K562 (cell line): Measurements from ENCODE around the gene PREX1. TPM values are rescaled to one million over a fixed set of nuclear protein-coding genes. Genes with fewer than 3 reads are reported as not detected.

Experiments used
- ATAC-seq: fragments of 200-7000 bp; cut with Tn5 transposase; 3 replicates; pipeline ENCODE4 v1.9.1; 2020; ENCODE audit warnings: moderate library complexity
- BruUV-seq: library from RNA; stranded (reverse); fragments of 400-500 nt; replicated peaks from 2 replicates; lab custom pipeline; 2021; lab: Mats Ljungman, UMichigan
- CTCF ChIA-PET: fragments of 300-600 bp; formaldehyde crosslinking; extraction: SDS; loops from one replicate; lab custom pipeline; 2021; ENCODE audit warnings: low intra/inter-chr PET ratio; lab: Yijun Ruan, JAX
- POLR2A ChIA-PET: fragments of 300-600, 350-650 bp; sonication (Branson Sonifier 250); formaldehyde crosslinking; extraction: SDS; loops from one replicate; lab custom pipeline; 2021; ENCODE audit warnings: antibody characterized with exemption, inconsistent platforms; lab: Yijun Ruan, JAX
- DNase-seq, 4 experiments: peaks; one replicate each; pipeline versions ENCODE4 v3.0.0 to v3.0.0-alpha.2; 2011 to 2018; ENCODE audit warnings: low spot score in 3 of 4, mixed read lengths in 3 of 4; ENCODE audit errors: extremely low read depth in 1 of 4
- FAIRE-seq: peaks from 2 replicates; lab custom pipeline; 2011; peaks lifted over from hg19 to GRCh38; lab: Jason Lieb, UNC
- H2AFZ ChIP-seq: 2 replicates; pipeline ENCODE4 v1.6.0; 2011; ENCODE audit warnings: low read depth, low read length, control low read depth, inconsistent platforms
- H3K27ac ChIP-seq: fragments of 200-600 bp; 3 replicates; pipeline ENCODE4 v1.8.0; 2011; ENCODE audit warnings: low read depth, mild to moderate bottlenecking, control low read depth, inconsistent platforms, low read length, moderate library complexity, mixed read lengths; ENCODE audit errors: extremely low read depth
- H3K27me3 ChIP-seq, 2 experiments: fragments of 300-600 bp in 1 of 2; 2 replicates in 1 of 2; 3 replicates in 1 of 2; pipeline versions ENCODE4 v1.6.0 to v1.8.0; 2011; ENCODE audit warnings: inconsistent platforms in 2 of 2, low read length in 2 of 2, mild to moderate bottlenecking in 1 of 2, mixed read lengths in 1 of 2, moderate library complexity in 1 of 2; ENCODE audit not compliant: control insufficient read depth in 2 of 2, insufficient read depth in 2 of 2
- H3K36me3 ChIP-seq: fragments of 300-600 bp; 3 replicates; pipeline ENCODE4 v1.8.0; 2011; ENCODE audit warnings: mild to moderate bottlenecking, low read length, inconsistent platforms; ENCODE audit not compliant: control insufficient read depth, insufficient read depth
- H3K4me1 ChIP-seq, 2 experiments: fragments of 200-600 bp in 1 of 2; replicated peaks in 1 of 2; 2 replicates in 1 of 2; 3 replicates in 1 of 2; pipeline versions ENCODE4 v1.5.1 to v1.8.0; 2011; ENCODE audit warnings: inconsistent platforms in 2 of 2, low read length in 2 of 2, mild to moderate bottlenecking in 1 of 2, mixed read lengths in 1 of 2, moderate library complexity in 1 of 2; ENCODE audit not compliant: control insufficient read depth in 2 of 2, insufficient read depth in 2 of 2
- H3K4me2 ChIP-seq: 2 replicates; pipeline ENCODE4 v1.6.1; 2011; ENCODE audit warnings: low read length, control low read depth, inconsistent platforms, mixed read lengths; ENCODE audit not compliant: insufficient read depth
- H3K4me3 ChIP-seq: fragments of 200-600 bp; sonication (generic), shearing (Covaris generic); 2 replicates; pipeline ENCODE4 v1.5.1; 2016; ENCODE audit warnings: control low read depth, inconsistent platforms
- H3K79me2 ChIP-seq: fragments of 200-600 bp; 3 replicates; pipeline ENCODE4 v1.8.0; 2011; ENCODE audit warnings: low read length, inconsistent platforms; ENCODE audit not compliant: control insufficient read depth, insufficient read depth
- H3K9ac ChIP-seq, 2 experiments: 2 replicates each; pipeline versions ENCODE4 v1.6.0 to v1.6.1; 2011; ENCODE audit warnings: low read depth in 2 of 2, low read length in 2 of 2, control low read depth in 1 of 2, inconsistent platforms in 1 of 2, mild to moderate bottlenecking in 1 of 2, mixed read lengths in 1 of 2; ENCODE audit not compliant: insufficient read depth in 1 of 2
- H3K9me1 ChIP-seq: one replicate; pipeline ENCODE4 v1.6.0; 2011; ENCODE audit warnings: inconsistent platforms, mild to moderate bottlenecking, low read length, moderate library complexity; ENCODE audit not compliant: control insufficient read depth, insufficient read depth
- H3K9me3 ChIP-seq: replicated peaks from 2 replicates; pipeline ENCODE4 v1.5.1; 2011; ENCODE audit warnings: low read depth, low read length, inconsistent platforms; ENCODE audit not compliant: control insufficient read depth, insufficient read depth
- H4K20me1 ChIP-seq: replicated peaks from 2 replicates; pipeline ENCODE4 v1.6.1; 2011; ENCODE audit warnings: low read length, inconsistent platforms, mixed read lengths; ENCODE audit not compliant: control insufficient read depth, insufficient read depth
- EWSR1 ChIP-seq: fragments of 450-650 bp; IDR thresholded peaks from 2 replicates; pipeline ENCODE4 v1.6.1; 2018; ENCODE audit warnings: borderline replicate concordance, mild to moderate bottlenecking, low read depth, moderate library complexity; ENCODE audit not compliant: partially characterized antibody
- MLLT1 ChIP-seq, 2 experiments: fragments of 450-650 bp; IDR thresholded peaks; 2 replicates each; pipeline ENCODE4 v1.6.1; 2016
- PHF20 ChIP-seq: fragments of 450-650 bp; IDR thresholded peaks from 2 replicates; pipeline ENCODE4 v1.6.1; 2018; ENCODE audit not compliant: partially characterized antibody
- RAD51 ChIP-seq: fragments of 450-650 bp; IDR thresholded peaks from 2 replicates; pipeline ENCODE4 v1.7.1; 2016; ENCODE audit warnings: low read depth, mild to moderate bottlenecking, borderline replicate concordance
- ZBTB8A ChIP-seq: fragments of 450-650 bp; IDR thresholded peaks from 2 replicates; pipeline ENCODE4 v1.6.1; 2018; ENCODE audit warnings: mild to moderate bottlenecking, moderate library complexity; ENCODE audit not compliant: partially characterized antibody
- WGBS: fragments of 100-300 bp; shearing (Covaris generic); methylation state at CpG from one replicate; pipeline ENCODE4 v1.1.6; 2016; ENCODE audit warnings: low coverage, mixed read lengths; ENCODE audit not compliant: insufficient coverage; ENCODE audit errors: missing lambda C conversion rate; 5-methylcytosine and 5-hydroxymethylcytosine counted together
- in situ Hi-C: fragments of 300-500 bp; cut with MboI; formaldehyde crosslinking; loops from 4 replicates; pipeline ENCODE4 v1.15.0; 2018; ENCODE audit warnings: inconsistent platforms, mixed read lengths
- intact Hi-C: fragments of 100-400 bp; cut with micrococcal nuclease; formaldehyde crosslinking; loops from 2 replicates; pipeline ENCODE4 v1.14.2; 2022
- polyA plus RNA-seq, 8 experiments: library from polyadenylated mRNA; depleted of rRNA in 4 of 8; stranded (reverse) in 5 of 8; unstranded in 3 of 8; fragments of >200 nt; fragmentation: Nextera tagmentation in 2 of 8; fragmentation: Illumina TruSeq in 1 of 8; extraction: Ambion mirVana in 2 of 8; extraction: Trizol in 1 of 8; gene quantifications; 2 replicates each; pipeline versions ENCODE4 v1.2.1 to v1.2.3, GENCODE V29; 2011 to 2014; ENCODE audit warnings: inconsistent platforms in 1 of 8, missing spikeins in 1 of 8
- total RNA-seq, 7 experiments: library from RNA; depleted of rRNA in 6 of 7; stranded (reverse); fragments of >200 nt in 6 of 7; fragmentation: Illumina TruSeq in 2 of 7; extraction: Trizol in 2 of 7; gene quantifications; 2 replicates each; pipeline versions ENCODE4 v1.2.1 to v1.2.3, GENCODE V29; 2011 to 2021; ENCODE audit warnings: low replicate concordance in 1 of 7
- TF ChIP-seq, protein P1 (sequence below): fragments of 200-600 bp; sonication (generic); IDR thresholded peaks from one replicate; pipeline ENCODE4 v1.6.1; 2012; ENCODE audit warnings: mild to moderate bottlenecking, low read depth, low read length, inconsistent platforms

PREX1 gene
- total and polyA plus RNA-seq, 9 of the 15 experiments (the other 6 are each of a cell fraction or from before 2014, with no cell fraction given), result 0.37 to 10.4 (median 4.8) TPM

GRCh38 chr20:48861444-48861843 is 33.6 kb upstream of the PREX1 start:
- Histone ChIP-seq H3K27me3 (no peaks in the 10 kb centered on the region), H4K20me1 (no peaks in the 10 kb centered on the region; the same call in 1 of the 2 replicates), H3K27ac (no peak overlapping the region), H2AFZ (no peak overlapping the region), H3K9me1 (no peaks in the 10 kb centered on the region), H3K9me3 (no peaks in the 10 kb centered on the region), H3K4me2 (no peak overlapping the region), H3K4me3 (no peak overlapping the region), H3K9ac (no peak overlapping the region), H3K79me2 (no peaks in the 10 kb centered on the region), H3K4me1 (peaks cover 3 to 12% of the 10 kb centered on the region in 2 experiments; a peak in 3 of 5 replicates), H3K36me3 (no peaks in the 10 kb centered on the region)
- intact Hi-C loops, result no loop called here
- 34% methylated on average over 2 of the region's 2 CpGs for WGBS
- in situ Hi-C loops, result no loop called here
- FAIRE-seq (no peak), ATAC-seq (no peak), DNase-seq (no peak)
- no TSS peak for BruUV-seq
- POLR2A ChIA-PET, result no interaction called here
- CTCF ChIA-PET, result no interaction called here
- TF ChIP-seq, protein P1, sequence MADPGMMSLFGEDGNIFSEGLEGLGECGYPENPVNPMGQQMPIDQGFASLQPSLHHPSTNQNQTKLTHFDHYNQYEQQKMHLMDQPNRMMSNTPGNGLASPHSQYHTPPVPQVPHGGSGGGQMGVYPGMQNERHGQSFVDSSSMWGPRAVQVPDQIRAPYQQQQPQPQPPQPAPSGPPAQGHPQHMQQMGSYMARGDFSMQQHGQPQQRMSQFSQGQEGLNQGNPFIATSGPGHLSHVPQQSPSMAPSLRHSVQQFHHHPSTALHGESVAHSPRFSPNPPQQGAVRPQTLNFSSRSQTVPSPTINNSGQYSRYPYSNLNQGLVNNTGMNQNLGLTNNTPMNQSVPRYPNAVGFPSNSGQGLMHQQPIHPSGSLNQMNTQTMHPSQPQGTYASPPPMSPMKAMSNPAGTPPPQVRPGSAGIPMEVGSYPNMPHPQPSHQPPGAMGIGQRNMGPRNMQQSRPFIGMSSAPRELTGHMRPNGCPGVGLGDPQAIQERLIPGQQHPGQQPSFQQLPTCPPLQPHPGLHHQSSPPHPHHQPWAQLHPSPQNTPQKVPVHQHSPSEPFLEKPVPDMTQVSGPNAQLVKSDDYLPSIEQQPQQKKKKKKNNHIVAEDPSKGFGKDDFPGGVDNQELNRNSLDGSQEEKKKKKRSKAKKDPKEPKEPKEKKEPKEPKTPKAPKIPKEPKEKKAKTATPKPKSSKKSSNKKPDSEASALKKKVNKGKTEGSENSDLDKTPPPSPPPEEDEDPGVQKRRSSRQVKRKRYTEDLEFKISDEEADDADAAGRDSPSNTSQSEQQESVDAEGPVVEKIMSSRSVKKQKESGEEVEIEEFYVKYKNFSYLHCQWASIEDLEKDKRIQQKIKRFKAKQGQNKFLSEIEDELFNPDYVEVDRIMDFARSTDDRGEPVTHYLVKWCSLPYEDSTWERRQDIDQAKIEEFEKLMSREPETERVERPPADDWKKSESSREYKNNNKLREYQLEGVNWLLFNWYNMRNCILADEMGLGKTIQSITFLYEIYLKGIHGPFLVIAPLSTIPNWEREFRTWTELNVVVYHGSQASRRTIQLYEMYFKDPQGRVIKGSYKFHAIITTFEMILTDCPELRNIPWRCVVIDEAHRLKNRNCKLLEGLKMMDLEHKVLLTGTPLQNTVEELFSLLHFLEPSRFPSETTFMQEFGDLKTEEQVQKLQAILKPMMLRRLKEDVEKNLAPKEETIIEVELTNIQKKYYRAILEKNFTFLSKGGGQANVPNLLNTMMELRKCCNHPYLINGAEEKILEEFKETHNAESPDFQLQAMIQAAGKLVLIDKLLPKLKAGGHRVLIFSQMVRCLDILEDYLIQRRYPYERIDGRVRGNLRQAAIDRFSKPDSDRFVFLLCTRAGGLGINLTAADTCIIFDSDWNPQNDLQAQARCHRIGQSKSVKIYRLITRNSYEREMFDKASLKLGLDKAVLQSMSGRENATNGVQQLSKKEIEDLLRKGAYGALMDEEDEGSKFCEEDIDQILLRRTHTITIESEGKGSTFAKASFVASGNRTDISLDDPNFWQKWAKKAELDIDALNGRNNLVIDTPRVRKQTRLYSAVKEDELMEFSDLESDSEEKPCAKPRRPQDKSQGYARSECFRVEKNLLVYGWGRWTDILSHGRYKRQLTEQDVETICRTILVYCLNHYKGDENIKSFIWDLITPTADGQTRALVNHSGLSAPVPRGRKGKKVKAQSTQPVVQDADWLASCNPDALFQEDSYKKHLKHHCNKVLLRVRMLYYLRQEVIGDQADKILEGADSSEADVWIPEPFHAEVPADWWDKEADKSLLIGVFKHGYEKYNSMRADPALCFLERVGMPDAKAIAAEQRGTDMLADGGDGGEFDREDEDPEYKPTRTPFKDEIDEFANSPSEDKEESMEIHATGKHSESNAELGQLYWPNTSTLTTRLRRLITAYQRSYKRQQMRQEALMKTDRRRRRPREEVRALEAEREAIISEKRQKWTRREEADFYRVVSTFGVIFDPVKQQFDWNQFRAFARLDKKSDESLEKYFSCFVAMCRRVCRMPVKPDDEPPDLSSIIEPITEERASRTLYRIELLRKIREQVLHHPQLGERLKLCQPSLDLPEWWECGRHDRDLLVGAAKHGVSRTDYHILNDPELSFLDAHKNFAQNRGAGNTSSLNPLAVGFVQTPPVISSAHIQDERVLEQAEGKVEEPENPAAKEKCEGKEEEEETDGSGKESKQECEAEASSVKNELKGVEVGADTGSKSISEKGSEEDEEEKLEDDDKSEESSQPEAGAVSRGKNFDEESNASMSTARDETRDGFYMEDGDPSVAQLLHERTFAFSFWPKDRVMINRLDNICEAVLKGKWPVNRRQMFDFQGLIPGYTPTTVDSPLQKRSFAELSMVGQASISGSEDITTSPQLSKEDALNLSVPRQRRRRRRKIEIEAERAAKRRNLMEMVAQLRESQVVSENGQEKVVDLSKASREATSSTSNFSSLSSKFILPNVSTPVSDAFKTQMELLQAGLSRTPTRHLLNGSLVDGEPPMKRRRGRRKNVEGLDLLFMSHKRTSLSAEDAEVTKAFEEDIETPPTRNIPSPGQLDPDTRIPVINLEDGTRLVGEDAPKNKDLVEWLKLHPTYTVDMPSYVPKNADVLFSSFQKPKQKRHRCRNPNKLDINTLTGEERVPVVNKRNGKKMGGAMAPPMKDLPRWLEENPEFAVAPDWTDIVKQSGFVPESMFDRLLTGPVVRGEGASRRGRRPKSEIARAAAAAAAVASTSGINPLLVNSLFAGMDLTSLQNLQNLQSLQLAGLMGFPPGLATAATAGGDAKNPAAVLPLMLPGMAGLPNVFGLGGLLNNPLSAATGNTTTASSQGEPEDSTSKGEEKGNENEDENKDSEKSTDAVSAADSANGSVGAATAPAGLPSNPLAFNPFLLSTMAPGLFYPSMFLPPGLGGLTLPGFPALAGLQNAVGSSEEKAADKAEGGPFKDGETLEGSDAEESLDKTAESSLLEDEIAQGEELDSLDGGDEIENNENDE, result no peak
- TF ChIP-seq EWSR1 (no peak), PHF20 (no peak), RAD51 (no peak), ZBTB8A (no peak), MLLT1 (IDR thresholded peaks at IDR 0.05) (no peak)
